DMS79 treated with DMSO at 0.1 percent for 48 hours (cell line): Measurements from ENCODE around the gene DNAJC16.

Experiments
- DNase-seq: peaks from one replicate; lab custom pipeline; 2025; lab: John Stamatoyannopoulos, UW

DNAJC16 gene

DNA sequence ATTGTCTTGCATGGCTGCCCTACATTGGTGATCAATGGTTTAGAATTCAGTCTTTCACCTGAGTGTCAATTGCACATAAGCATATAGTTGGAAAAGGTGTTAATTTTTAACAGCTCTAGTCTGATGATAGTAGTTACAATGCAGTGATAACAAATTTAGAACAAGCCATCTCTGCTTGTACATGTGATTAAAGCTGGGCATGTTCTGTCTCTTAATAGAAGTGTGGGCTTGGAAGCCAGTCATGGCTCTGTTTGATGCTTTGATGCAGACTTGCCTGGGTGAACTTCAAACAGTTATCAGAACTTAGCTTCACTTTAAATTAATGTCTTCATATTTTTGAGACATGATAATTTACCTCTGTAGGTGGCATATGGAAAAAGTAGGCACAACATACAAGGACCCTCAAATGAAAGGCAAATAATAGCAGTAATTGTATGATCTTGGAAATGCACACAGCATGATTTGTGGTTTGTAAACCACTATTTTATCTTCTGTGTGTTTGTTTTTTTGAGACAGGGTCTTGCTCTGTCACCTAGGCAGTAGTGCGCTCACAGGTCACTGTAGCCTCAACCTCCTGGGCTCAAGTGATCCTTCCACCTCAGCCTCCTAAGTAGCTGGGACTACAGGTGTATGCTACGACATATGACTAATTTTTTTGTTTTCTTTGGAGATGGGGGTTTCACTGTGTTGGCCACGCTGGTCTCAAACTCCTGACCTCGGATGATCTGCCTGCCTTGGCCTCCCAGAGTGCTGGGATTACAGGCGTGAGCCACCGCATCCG is 94.4 kb downstream of the DNAJC16 start:
- DNase-seq, result no peak

DNA sequence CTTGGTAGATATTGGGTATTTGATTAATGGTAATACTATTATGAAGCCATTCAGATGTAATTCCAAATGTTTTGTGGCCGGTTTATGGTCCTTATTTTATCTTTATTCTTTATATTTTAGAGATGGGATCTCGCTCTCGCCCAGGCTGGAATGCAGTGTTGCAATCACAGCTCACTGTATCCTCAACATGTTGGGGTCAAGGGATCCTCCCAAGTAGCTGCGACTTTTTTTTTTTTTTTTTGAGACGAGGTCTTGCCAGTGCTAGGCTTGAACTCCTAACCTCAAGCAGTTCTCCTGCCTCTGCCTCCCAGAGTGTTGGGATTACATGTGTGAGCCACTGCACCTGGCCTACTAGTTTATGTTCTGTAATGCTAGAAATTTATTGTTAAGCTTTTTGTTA is 95.3 kb downstream of the DNAJC16 start:
- DNase-seq, result no peak

DNA sequence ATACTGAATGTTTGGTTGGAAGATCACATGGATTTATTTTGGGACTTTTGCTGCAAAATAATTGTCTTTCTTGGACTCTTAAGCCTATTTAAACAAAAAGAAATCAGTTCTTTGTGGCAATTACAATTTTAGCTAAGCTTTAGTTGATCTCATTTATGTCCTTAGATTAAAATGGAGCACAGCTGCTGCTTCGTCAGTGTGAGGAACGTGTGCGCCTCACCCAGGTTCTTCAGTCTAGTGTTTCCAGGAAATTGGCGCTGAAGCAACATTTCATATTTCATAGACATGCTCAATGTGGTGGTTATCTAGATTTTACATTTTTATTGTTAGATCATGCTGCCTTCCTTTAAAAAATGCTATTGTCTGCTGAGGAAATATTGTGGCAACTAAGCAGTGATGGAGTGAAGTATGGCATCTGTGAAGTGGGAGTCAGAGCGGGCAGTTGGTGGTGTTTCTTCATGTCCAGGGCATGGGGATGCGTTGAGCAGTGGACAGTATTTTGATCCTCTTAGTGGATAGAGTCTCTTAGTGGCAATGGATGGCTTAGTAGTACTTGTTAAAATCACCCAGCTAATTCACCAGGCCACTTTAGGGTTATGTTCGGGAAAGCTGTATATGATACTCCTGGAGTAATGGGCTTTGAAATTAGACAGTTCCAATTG is 96.2 kb downstream of the DNAJC16 start:
- DNase-seq, result no peak

DNA sequence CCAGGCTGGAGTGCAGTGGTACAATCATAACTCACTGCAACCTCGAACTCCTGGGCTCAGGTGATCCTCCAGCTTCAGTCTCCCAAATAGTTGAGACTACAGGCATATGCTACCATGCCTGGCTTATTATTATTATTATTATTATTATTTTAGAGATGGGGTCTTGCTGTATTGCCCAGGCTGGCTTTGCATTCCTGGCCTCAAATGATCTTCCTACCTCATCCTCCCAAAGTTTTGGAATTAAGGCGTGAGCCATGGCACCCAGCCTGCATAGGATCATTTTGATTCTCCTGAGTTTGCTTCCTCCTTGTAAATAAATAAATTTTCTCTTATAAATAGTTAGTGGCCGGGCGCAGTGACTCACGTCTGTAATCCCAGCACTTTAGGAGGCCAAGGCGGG is 96.8 kb downstream of the DNAJC16 start:
- DNase-seq, result no peak

DNA sequence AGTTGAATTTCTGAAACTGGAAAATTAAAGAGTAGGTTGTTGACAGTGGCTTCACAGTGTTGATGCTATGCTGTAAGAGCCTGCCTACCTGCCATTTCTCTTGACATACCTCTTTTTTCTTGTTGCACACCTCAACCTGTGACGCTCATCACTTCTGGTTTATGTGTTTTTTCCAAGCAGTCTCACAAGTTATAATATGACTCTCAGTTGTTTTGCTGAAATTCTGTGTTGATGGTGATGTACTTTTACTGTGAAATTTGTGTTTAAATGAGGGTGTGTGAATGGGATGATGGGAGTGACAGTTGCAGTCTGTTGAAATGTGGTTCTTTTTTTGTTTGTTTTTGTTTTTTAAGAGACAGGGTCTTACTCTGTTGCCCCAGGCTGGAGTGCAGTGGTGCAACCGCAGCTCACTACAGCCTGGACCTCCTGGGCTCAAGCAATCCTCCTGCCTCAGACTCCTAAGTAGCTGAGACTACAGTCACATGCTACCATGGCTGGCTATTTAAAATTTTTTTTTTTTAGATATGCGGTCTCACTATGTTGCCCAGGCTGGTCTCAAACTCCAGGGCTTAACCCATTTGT is 97.6 kb downstream of the DNAJC16 start:
- no peak for DNase-seq

DNA sequence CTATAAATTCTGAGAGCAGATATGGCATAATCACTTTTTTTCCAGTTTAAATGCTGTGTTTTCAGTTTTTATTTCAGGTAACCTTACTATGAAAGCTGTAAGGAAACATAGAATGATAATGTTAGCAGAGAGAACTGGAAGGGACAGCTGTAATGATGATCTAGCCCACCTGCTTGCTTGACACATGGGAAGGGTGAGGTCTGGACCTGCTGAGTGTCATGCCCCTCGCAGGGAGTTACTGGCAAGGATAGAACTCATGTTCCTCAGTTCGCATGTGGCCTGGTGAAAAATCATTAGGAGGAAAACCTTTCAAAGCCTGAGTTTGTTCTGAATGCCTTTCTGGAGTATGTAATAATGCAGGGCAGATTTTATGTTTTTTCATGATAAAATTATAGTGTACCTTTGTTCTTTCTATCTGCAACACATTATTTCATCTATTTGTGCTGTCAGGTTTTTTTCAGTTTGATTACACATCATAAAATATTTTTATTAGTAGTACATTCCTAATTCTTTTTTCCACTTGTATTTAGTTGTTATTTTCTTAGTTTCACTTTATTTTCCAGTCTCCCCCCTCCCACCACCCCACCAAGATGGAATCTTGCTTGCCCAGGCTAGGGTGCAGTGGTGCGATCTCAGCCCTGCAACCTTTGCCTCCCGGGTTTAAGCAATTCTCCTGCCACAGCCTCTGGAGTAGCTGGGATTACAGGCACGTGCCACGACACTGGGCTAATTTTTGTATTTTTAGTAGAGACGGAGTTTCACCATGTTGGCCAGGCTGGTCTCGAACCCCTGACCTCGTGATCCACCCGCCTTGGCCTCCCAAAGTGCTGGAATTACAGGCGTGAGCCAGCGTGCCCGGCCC is 98.6 kb downstream of the DNAJC16 start:
- no peak for DNase-seq
